Neuronal stem cell (in vitro differentiated cells): ENCODE results near the gene DEAF1.

Experiments
- DNase-seq: peaks from one replicate; pipeline ENCODE4 v3.0.0-alpha.2; 2013; ENCODE audit warnings: low spot score
- H2AFZ ChIP-seq: one replicate; pipeline ENCODE4 v1.6.1; 2013; ENCODE audit warnings: mild to moderate bottlenecking, low read length, inconsistent platforms
- H2AK5ac ChIP-seq: 2 replicates; pipeline ENCODE4 v1.6.1; 2013; ENCODE audit warnings: low read depth, mild to moderate bottlenecking, inconsistent platforms, low read length, moderate library complexity, mixed read lengths
- H2BK120ac ChIP-seq: 2 replicates; pipeline ENCODE4 v1.6.1; 2013; ENCODE audit warnings: low read depth, mild to moderate bottlenecking, inconsistent platforms, low read length, moderate library complexity, mixed read lengths
- H2BK12ac ChIP-seq: one replicate; pipeline ENCODE4 v1.6.1; 2013; ENCODE audit warnings: low read length, inconsistent platforms
- H2BK15ac ChIP-seq: 2 replicates; pipeline ENCODE4 v1.6.1; 2013; ENCODE audit warnings: mild to moderate bottlenecking, low read length, inconsistent platforms, mixed read lengths
- H2BK5ac ChIP-seq: one replicate; pipeline ENCODE4 v1.6.1; 2013; ENCODE audit warnings: inconsistent platforms, mild to moderate bottlenecking, low read length, moderate library complexity
- H3K14ac ChIP-seq: one replicate; pipeline ENCODE4 v1.6.1; 2013; ENCODE audit warnings: low read length, inconsistent platforms
- H3K18ac ChIP-seq: 2 replicates; pipeline ENCODE4 v1.6.1; 2013; ENCODE audit warnings: low read length, inconsistent platforms
- H3K23ac ChIP-seq: 2 replicates; pipeline ENCODE4 v1.6.1; 2013; ENCODE audit warnings: low read depth, mild to moderate bottlenecking, mixed read lengths, low read length, inconsistent platforms; ENCODE audit not compliant: poor library complexity
- H3K27ac ChIP-seq: replicated peaks from 3 replicates; pipeline ENCODE4 v1.5.1; 2013; ENCODE audit warnings: low read length, inconsistent platforms
- H3K27me3 ChIP-seq, 3 experiments: 2 replicates each; pipeline ENCODE4 v1.6.1; 2013; ENCODE audit warnings: low read length in 3 of 3, mild to moderate bottlenecking in 2 of 3, inconsistent platforms in 1 of 3, low read depth in 1 of 3, mixed read lengths in 1 of 3, moderate library complexity in 1 of 3; ENCODE audit not compliant: control insufficient read depth in 3 of 3, insufficient read depth in 3 of 3
- H3K36me3 ChIP-seq, 2 donors: replicated peaks in 1 of 2; 2 replicates each; pipeline ENCODE4 v1.6.1; 2013; ENCODE audit warnings: low read length in 2 of 2; ENCODE audit not compliant: control insufficient read depth in 2 of 2, insufficient read depth in 2 of 2
- H3K4ac ChIP-seq: 2 replicates; pipeline ENCODE4 v1.6.1; 2013; ENCODE audit warnings: inconsistent platforms, mild to moderate bottlenecking, low read length, moderate library complexity
- H3K4me1 ChIP-seq, 2 donors: 1 replicate in 1 of 2; 2 replicates in 1 of 2; pipeline ENCODE4 v1.6.1; 2013; ENCODE audit warnings: low read length in 2 of 2, low read depth in 1 of 2; ENCODE audit not compliant: control insufficient read depth in 2 of 2, insufficient read depth in 1 of 2
- H3K4me2 ChIP-seq: one replicate; pipeline ENCODE4 v1.6.1; 2013; ENCODE audit warnings: mild to moderate bottlenecking, low read length, inconsistent platforms; ENCODE audit not compliant: insufficient read depth, poor library complexity, severe bottlenecking
- H3K4me3 ChIP-seq, 2 donors: 2 replicates each; pipeline ENCODE4 v1.5.1; 2013; ENCODE audit warnings: low read length in 2 of 2, mild to moderate bottlenecking in 2 of 2, inconsistent platforms in 1 of 2, moderate library complexity in 1 of 2
- H3K79me1 ChIP-seq: one replicate; pipeline ENCODE4 v1.6.1; 2013; ENCODE audit warnings: low read depth, mild to moderate bottlenecking, inconsistent platforms, low read length, moderate library complexity
- H3K9ac ChIP-seq: one replicate; pipeline ENCODE4 v1.6.1; 2013; ENCODE audit warnings: mild to moderate bottlenecking, low read depth, low read length, inconsistent platforms; ENCODE audit not compliant: poor library complexity
- H3K9me3 ChIP-seq, 2 donors: replicated peaks in 1 of 2; 2 replicates each; pipeline versions ENCODE3 to v1.6.1; 2013; ENCODE audit warnings: low read length in 2 of 2, mild to moderate bottlenecking in 2 of 2, inconsistent platforms in 1 of 2, low read depth in 1 of 2, mixed read lengths in 1 of 2, moderate library complexity in 1 of 2; ENCODE audit not compliant: control insufficient read depth in 2 of 2, insufficient read depth in 1 of 2
- H4K8ac ChIP-seq: one replicate; pipeline ENCODE4 v1.6.1; 2013; ENCODE audit warnings: low read depth, mild to moderate bottlenecking, inconsistent platforms, low read length, moderate library complexity
- H4K91ac ChIP-seq: one replicate; pipeline ENCODE4 v1.6.1; 2013; ENCODE audit warnings: low read length, low read depth, mild to moderate bottlenecking, inconsistent platforms; ENCODE audit not compliant: poor library complexity
- WGBS, 2 donors: extraction: QIAGEN DNeasy Blood & Tissue Kit; methylation state at CpG; one replicate each; pipeline ENCODE4 v1.1.7; 2013; ENCODE audit warnings: missing lambda C conversion rate in 2 of 2, mixed read lengths in 1 of 2; ENCODE audit not compliant: insufficient read length in 2 of 2, insufficient replicate concordance in 1 of 2; ENCODE audit errors: extremely low coverage in 2 of 2; 5-methylcytosine and 5-hydroxymethylcytosine counted together

Gene DEAF1

GRCh38 chr11:608791-609251 is 86.2 kb downstream of the DEAF1 start:
- no peak overlapping the region for H3K4ac ChIP-seq
- no peak overlapping the region for H3K14ac ChIP-seq
- no peak overlapping the region for H3K18ac ChIP-seq
- H3K27me3 ChIP-seq, result peaks cover 0 to 2% (median 0%) of the 10 kb centered on the region in 3 experiments
- H4K8ac ChIP-seq, result no peak overlapping the region
- H3K36me3 ChIP-seq, result peaks cover 78 to 96% of the 10 kb centered on the region in 2 donors
- H3K9ac ChIP-seq, result no peak overlapping the region
- peak overlapping the region; percentile 24 for H2BK5ac ChIP-seq
- H3K4me1 ChIP-seq, result no peaks in the 10 kb centered on the region
- no peak overlapping the region for H3K4me3 ChIP-seq
- no peak overlapping the region for H2BK12ac ChIP-seq
- H2BK120ac ChIP-seq, result no peak overlapping the region
- H3K9me3 ChIP-seq, result no peaks in the 10 kb centered on the region
- no peak for DNase-seq
- no CpG with 5 or more reads among the region's 28 CpGs for WGBS, 2 donors
- no peak overlapping the region for H3K4me2 ChIP-seq
- no peak overlapping the region for H2AK5ac ChIP-seq
- H3K23ac ChIP-seq, result no peak overlapping the region
- no peak overlapping the region for H3K27ac ChIP-seq
- no peak overlapping the region for H2AFZ ChIP-seq
- H2BK15ac ChIP-seq, result no peak overlapping the region
- peaks cover 10% of the 10 kb centered on the region for H3K79me1 ChIP-seq
- no peak overlapping the region for H4K91ac ChIP-seq

- H3K18ac ChIP-seq, result no peak overlapping the region
- H3K9ac ChIP-seq, result no peak overlapping the region
- H3K4me3 ChIP-seq, result no peak overlapping the region
- peak overlapping the region; percentile 31 for H3K23ac ChIP-seq
- no peak overlapping the region for H2BK120ac ChIP-seq
- H3K4me2 ChIP-seq, result no peak overlapping the region
- H3K4ac ChIP-seq, result no peak overlapping the region
- H2AK5ac ChIP-seq, result no peak overlapping the region
- peaks cover 0 to 2% (median 0%) of the 10 kb centered on the region in 3 experiments for H3K27me3 ChIP-seq
- no peak overlapping the region for H2BK15ac ChIP-seq
- H2BK5ac ChIP-seq, result no peak overlapping the region
- H3K27ac ChIP-seq, result no peak overlapping the region
- no peaks in the 10 kb centered on the region for H3K4me1 ChIP-seq
- H3K14ac ChIP-seq, result no peak overlapping the region
- no peak overlapping the region for H4K91ac ChIP-seq
- WGBS, 2 donors, result no CpG with 5 or more reads among the region's 45 CpGs
- no peaks in the 10 kb centered on the region for H3K9me3 ChIP-seq
- H4K8ac ChIP-seq, result no peak overlapping the region
- no peak overlapping the region for H2AFZ ChIP-seq
- H3K79me1 ChIP-seq, result peaks cover 8% of the 10 kb centered on the region
- peaks cover 79 to 98% of the 10 kb centered on the region in 2 donors for H3K36me3 ChIP-seq
- H2BK12ac ChIP-seq, result no peak overlapping the region
- no peak for DNase-seq
These were observed 86.9 kb downstream of the DEAF1 start for GRCh38 chr11:607971-608659.

GRCh38 chr11:607020-607780 is 87.8 kb downstream of the DEAF1 start:
- Histone ChIP-seq H3K4me2 (peak overlapping the region; percentile 11), H2BK15ac (no peak overlapping the region), H3K4me3 (no peak overlapping the region), H3K23ac (no peak overlapping the region), H2BK5ac (no peak overlapping the region), H3K9ac (no peak overlapping the region), H2AK5ac (no peak overlapping the region), H3K14ac (no peak overlapping the region), H4K91ac (no peak overlapping the region), H3K18ac (no peak overlapping the region), H3K4ac (no peak overlapping the region), H3K4me1 (no peaks in the 10 kb centered on the region), H2AFZ (no peak overlapping the region), H2BK12ac (no peak overlapping the region), H3K27ac (no peak overlapping the region), H3K79me1 (peaks cover 7% of the 10 kb centered on the region), H4K8ac (no peak overlapping the region), H3K36me3 (peaks cover 75 to 98% of the 10 kb centered on the region in 2 donors), H2BK120ac (no peak overlapping the region), H3K9me3 (no peaks in the 10 kb centered on the region), H3K27me3 (peaks cover 0 to 2% (median 0%) of the 10 kb centered on the region in 3 experiments)
- WGBS, 2 donors, result no CpG with 5 or more reads among the region's 35 CpGs
- no peak for DNase-seq

- DNase-seq, result no peak
- H2AK5ac ChIP-seq, result no peak overlapping the region
These were observed 88.8 kb downstream of the DEAF1 start for GRCh38 chr11:606245-606644.

More at GRCh38 chr11:606245-606644, 88.8 kb downstream of the DEAF1 start:
- Histone ChIP-seq H3K27ac (no peak overlapping the region), H3K79me1 (peaks cover 7% of the 10 kb centered on the region), H2AFZ (no peak overlapping the region), H3K36me3 (peaks cover 79 to 98% of the 10 kb centered on the region in 2 donors), H3K23ac (no peak overlapping the region), H3K4me3 (no peak overlapping the region), H3K14ac (no peak overlapping the region), H3K4ac (no peak overlapping the region), H2BK12ac (no peak overlapping the region), H3K9ac (peak overlapping the region; percentile 50), H2BK15ac (no peak overlapping the region), H2BK5ac (peak overlapping the region; percentile 53), H3K18ac (no peak overlapping the region), H4K8ac (no peak overlapping the region), H4K91ac (no peak overlapping the region), H3K4me2 (no peak overlapping the region), H2BK120ac (no peak overlapping the region), H3K4me1 (no peaks in the 10 kb centered on the region), H3K9me3 (no peaks in the 10 kb centered on the region), H3K27me3 (no peaks in the 10 kb centered on the region)
- whole genome bisulfite sequencing, 2 donors, result no CpG with 5 or more reads among the region's 19 CpGs
